K562 (cell line): Measurements from ENCODE around the gene TAS2R40. TPM values are rescaled to one million over a fixed set of nuclear protein-coding genes. Genes with fewer than 3 reads are reported as not detected.

Experiments
- BHLHE40 ChIP-seq: IDR thresholded peaks from 2 replicates; pipeline ENCODE4 v1.6.1; 2011; ENCODE audit warnings: low read length, improper control_type of control experiment
- CBFA2T3 ChIP-seq: fragments of 450-650 bp; IDR thresholded peaks from 2 replicates; pipeline ENCODE4 v1.6.1; 2017
- DPF2 ChIP-seq: fragments of 450-650 bp; IDR thresholded peaks from 2 replicates; pipeline ENCODE4 v1.6.1; 2016
- GATA2 ChIP-seq: sonication (generic); formaldehyde crosslinking; IDR thresholded peaks from 2 replicates; pipeline ENCODE4 v1.4.0; 2020; ENCODE audit warnings: mild to moderate bottlenecking, missing genetic modification reagents
- HDAC1 ChIP-seq, 2 experiments: fragments of 450-650 bp; IDR thresholded peaks; 2 replicates each; pipeline ENCODE4 v1.6.1; 2016 to 2017; ENCODE audit warnings: inconsistent platforms in 1 of 2, mild to moderate bottlenecking in 1 of 2, moderate library complexity in 1 of 2
- HDAC2 ChIP-seq: fragments of 450-650 bp; IDR thresholded peaks from 2 replicates; pipeline ENCODE4 v1.6.1; 2016; ENCODE audit warnings: mild to moderate bottlenecking
- MYC ChIP-seq, 2 experiments: fragments of 250-450 bp in 1 of 2; sonication (Bioruptor Pico) in 1 of 2; IDR thresholded peaks; 2 replicates each; pipeline versions ENCODE4 v1.5.1 to v1.6.1; 2012 to 2021; ENCODE audit warnings: low read depth in 2 of 2, borderline replicate concordance in 1 of 2, improper control_type of control experiment in 1 of 2, low read length in 1 of 2, mild to moderate bottlenecking in 1 of 2, moderate library complexity in 1 of 2
- NCOA2 ChIP-seq, 2 experiments: fragments of 450-650 bp; IDR thresholded peaks; 2 replicates each; pipeline ENCODE4 v1.6.1; 2018; ENCODE audit warnings: mild to moderate bottlenecking in 2 of 2, moderate library complexity in 1 of 2; ENCODE audit not compliant: partially characterized antibody in 2 of 2
- RCOR1 ChIP-seq, 2 experiments: IDR thresholded peaks; 2 replicates each; pipeline ENCODE4 v1.6.1; 2012; ENCODE audit warnings: low read depth in 2 of 2, low read length in 2 of 2, borderline replicate concordance in 1 of 2, improper control_type of control experiment in 1 of 2
- REST ChIP-seq, 2 experiments: fragments of 450-650 bp; formaldehyde crosslinking in 1 of 2; IDR thresholded peaks; 2 replicates each; pipeline versions ENCODE4 v1.4.0 to v1.6.1; 2014 to 2020; ENCODE audit warnings: mild to moderate bottlenecking in 2 of 2, borderline replicate concordance in 1 of 2, low read depth in 1 of 2
- RFX1 ChIP-seq: fragments of 450-650 bp; IDR thresholded peaks from 2 replicates; pipeline ENCODE4 v1.6.1; 2016; ENCODE audit warnings: mild to moderate bottlenecking, moderate library complexity
- SMAD2 ChIP-seq: fragments of 150-350 bp; IDR thresholded peaks from 2 replicates; pipeline ENCODE4 v1.6.1; 2014; ENCODE audit warnings: low read depth, mild to moderate bottlenecking, low read length
- SMARCE1 ChIP-seq: fragments of 450-650 bp; IDR thresholded peaks from 2 replicates; pipeline ENCODE4 v1.7.1; 2016; ENCODE audit warnings: mild to moderate bottlenecking
- TBL1XR1 ChIP-seq, 2 experiments: IDR thresholded peaks; 2 replicates each; pipeline ENCODE4 v1.6.1; 2012; ENCODE audit warnings: improper control_type of control experiment in 2 of 2, low read length in 2 of 2, mild to moderate bottlenecking in 1 of 2
- TEAD1 ChIP-seq, 2 experiments: fragments of 450-650 bp in 1 of 2; sonication (generic) in 1 of 2; formaldehyde crosslinking; IDR thresholded peaks; 2 replicates each; pipeline versions ENCODE4 v1.4.0 to v1.8.0; 2020 to 2022; ENCODE audit warnings: mild to moderate bottlenecking in 2 of 2, missing genetic modification reagents in 1 of 2
- VEZF1 ChIP-seq: fragments of 200-800 bp; sonication (Bioruptor generic); IDR thresholded peaks from 2 replicates; pipeline ENCODE4 v1.6.1; 2017; ENCODE audit warnings: missing genetic modification characterization, missing compliant biosample characterization
- ZNF583 ChIP-seq: fragments of 250-450 bp; sonication (Bioruptor Pico); IDR thresholded peaks from 2 replicates; pipeline ENCODE4 v1.4.0; 2020
- ZNF79 ChIP-seq: fragments of 250-450 bp; sonication (Bioruptor Pico); IDR thresholded peaks from 2 replicates; pipeline ENCODE4 v1.4.0; 2020; ENCODE audit warnings: low read depth, mild to moderate bottlenecking, moderate library complexity
- polyA plus RNA-seq, 8 experiments: library from polyadenylated mRNA; depleted of rRNA in 4 of 8; stranded (reverse) in 5 of 8; unstranded in 3 of 8; fragments of >200 nt; fragmentation: Nextera tagmentation in 2 of 8; fragmentation: Illumina TruSeq in 1 of 8; extraction: Ambion mirVana in 2 of 8; extraction: Trizol in 1 of 8; gene quantifications; 2 replicates each; pipeline versions ENCODE4 v1.2.1 to v1.2.3, GENCODE V29; 2011 to 2014; ENCODE audit warnings: inconsistent platforms in 1 of 8, missing spikeins in 1 of 8
- total RNA-seq, 7 experiments: library from RNA; depleted of rRNA in 6 of 7; stranded (reverse); fragments of >200 nt in 6 of 7; fragmentation: Illumina TruSeq in 2 of 7; extraction: Trizol in 2 of 7; gene quantifications; 2 replicates each; pipeline versions ENCODE4 v1.2.1 to v1.2.3, GENCODE V29; 2011 to 2021; ENCODE audit warnings: low replicate concordance in 1 of 7
- TF ChIP-seq, protein P1 (sequence below): sonication (generic); formaldehyde crosslinking; IDR thresholded peaks from 2 replicates; pipeline ENCODE4 v1.8.0; 2022; ENCODE audit warnings: missing genetic modification reagents, mild to moderate bottlenecking, borderline replicate concordance

TAS2R40 gene
- total and polyA plus RNA-seq, 9 of the 15 experiments (the other 6 are each of a cell fraction or from before 2014, with no cell fraction given), result not detected

- TF ChIP-seq REST (IDR thresholded peaks at IDR 0.05; ENCODE audit: borderline replicate concordance), result no peak
- TF ChIP-seq REST (CRISPR knock-in tag; IDR thresholded peaks at IDR 0.05; ENCODE audit: low read depth), result no peak
- 0 out of 2 replicates have a peak, but pooled peaks have one; percentile 19 for TF ChIP-seq VEZF1 (CRISPR knock-in tag)
- TF ChIP-seq MYC (IDR thresholded peaks at IDR 0.05; ENCODE audit: low read depth, low read length), result no peak
- TF ChIP-seq MYC (CRISPR knock-in tag; IDR thresholded peaks at IDR 0.05; ENCODE audit: borderline replicate concordance, low read depth), result no peak
- peak; percentile 73; the same call in 1 of the 2 replicates for TF ChIP-seq SMARCE1
- TF ChIP-seq, protein P1, sequence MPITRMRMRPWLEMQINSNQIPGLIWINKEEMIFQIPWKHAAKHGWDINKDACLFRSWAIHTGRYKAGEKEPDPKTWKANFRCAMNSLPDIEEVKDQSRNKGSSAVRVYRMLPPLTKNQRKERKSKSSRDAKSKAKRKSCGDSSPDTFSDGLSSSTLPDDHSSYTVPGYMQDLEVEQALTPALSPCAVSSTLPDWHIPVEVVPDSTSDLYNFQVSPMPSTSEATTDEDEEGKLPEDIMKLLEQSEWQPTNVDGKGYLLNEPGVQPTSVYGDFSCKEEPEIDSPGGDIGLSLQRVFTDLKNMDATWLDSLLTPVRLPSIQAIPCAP (CRISPR knock-in tag), result no peak
- TF ChIP-seq NCOA2 (IDR thresholded peaks at IDR 0.05; ENCODE audit: partially characterized antibody in 2 of 2), result peak in 1 of 2 experiments; percentile 6
- no peak for TF ChIP-seq BHLHE40
- TF ChIP-seq ZNF583 (CRISPR knock-in tag), result peak; percentile 74; the same call in 1 of the 2 replicates
- TF ChIP-seq HDAC1 (IDR thresholded peaks at IDR 0.05), result peak in 1 of 2 experiments; percentile 73; a peak in 2 of 4 replicates
- peak in 1 of 2 experiments; percentile 80; a peak in 1 of 4 replicates for TF ChIP-seq TEAD1 (CRISPR knock-in tag; IDR thresholded peaks at IDR 0.05)
- no peak for TF ChIP-seq SMAD2
- no peak for TF ChIP-seq RFX1
- peak in 1 of 2 experiments; percentile 81; a peak in 2 of 4 replicates for TF ChIP-seq RCOR1 (IDR thresholded peaks at IDR 0.05; ENCODE audit: borderline replicate concordance in 1 of 2, low read depth in 2 of 2, low read length in 2 of 2)
- peak; percentile 9; the same call in 1 of the 2 replicates for TF ChIP-seq GATA2 (CRISPR knock-in tag)
- peak; percentile 59; the same call in 1 of the 2 replicates for TF ChIP-seq DPF2
- peak; percentile 55 for TF ChIP-seq CBFA2T3
- peak; percentile 90 for TF ChIP-seq ZNF79 (CRISPR knock-in tag)
- TF ChIP-seq TBL1XR1 (IDR thresholded peaks at IDR 0.05; ENCODE audit: low read length in 2 of 2), result 0 out of 4 replicates have a peak, but pooled peaks of 1 of the 2 experiments have one; percentile 54
- TF ChIP-seq HDAC2, result peak; percentile 22; the same call in 1 of the 2 replicates
These were observed 33.7 kb downstream of the TAS2R40 start (continued) for GRCh38 chr7:143255564-143255963.
